A172 (cell line): ENCODE results near the gene FERMT2. TPM values are rescaled to one million over a fixed set of nuclear protein-coding genes. Genes with fewer than 3 reads are reported as not detected.

ENCODE experiments used
- DNase-seq: peaks from one replicate; pipeline ENCODE4 v3.0.0-alpha.2; 2015; ENCODE audit warnings: low spot score
- total RNA-seq: library from RNA; depleted of rRNA; stranded (reverse); fragments of >200 nt; shearing (Covaris generic); gene quantifications from 2 replicates; pipeline ENCODE4 v1.2.3, GENCODE V29; 2014

The FERMT2 gene
- total RNA-seq, 1 experiment from 2014 or later: 87.1 TPM

DNA sequence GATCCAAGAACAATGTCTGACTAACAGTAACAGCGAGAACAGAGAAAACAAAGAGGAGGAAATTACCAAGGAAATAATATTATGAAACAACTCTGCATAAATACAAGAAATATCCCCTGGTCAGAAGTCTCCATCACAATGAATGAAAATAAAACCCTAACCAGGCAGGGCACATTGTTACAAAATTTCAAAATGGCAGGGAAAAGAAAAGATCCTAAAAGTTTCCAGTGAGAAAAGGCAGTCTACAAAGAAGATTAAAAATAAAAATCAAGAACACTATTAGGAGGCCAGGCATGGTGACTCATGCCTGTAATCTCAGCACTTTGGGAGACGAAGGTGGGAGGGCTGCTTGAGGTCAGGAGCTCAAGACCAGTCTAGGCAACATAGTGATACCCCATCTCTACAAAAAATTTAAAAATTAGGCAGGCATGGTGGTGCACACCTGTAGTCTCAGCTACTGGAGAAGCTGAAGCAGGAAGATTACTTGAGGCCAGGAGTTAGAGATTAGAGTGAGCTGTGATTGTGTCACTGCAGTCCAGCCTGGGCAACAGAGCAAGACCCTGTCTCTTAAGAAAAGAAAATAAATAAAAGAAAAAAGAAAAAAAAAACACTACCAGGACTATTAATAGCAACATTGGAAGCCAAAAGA, 47.8 kb downstream of the FERMT2 start:
- DNase-seq: no peak

DNA sequence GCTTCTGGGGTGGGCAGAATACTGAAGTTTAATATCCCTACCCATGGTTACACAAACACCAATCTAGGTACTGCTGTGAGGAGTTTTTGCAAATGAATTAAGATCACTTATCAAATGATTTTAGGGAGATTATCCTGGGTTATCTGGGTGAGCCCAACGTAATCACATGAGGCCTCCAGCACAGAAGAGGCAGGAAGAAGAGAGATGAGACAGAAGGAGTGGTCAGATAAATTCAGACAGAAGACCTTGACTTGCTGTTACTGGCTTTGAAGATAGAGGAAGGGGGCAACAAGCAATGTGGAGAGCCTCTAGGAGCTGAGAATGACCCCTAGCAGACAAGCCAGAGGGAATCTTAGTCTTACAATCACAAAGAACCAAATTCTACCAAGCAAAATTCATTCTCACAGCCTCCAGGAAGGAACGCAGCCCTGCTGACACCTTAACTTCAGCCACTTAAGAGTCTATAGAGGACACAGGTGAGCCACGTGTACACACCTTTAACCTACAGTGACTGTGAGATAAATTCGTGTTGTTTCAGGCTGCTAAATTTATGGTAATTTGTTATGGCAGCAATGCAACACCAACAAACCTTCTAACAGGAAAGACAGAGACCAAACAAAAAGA, 49.4 kb downstream of the FERMT2 start:
- DNase-seq: no peak

GRCh38 chr14:52900731-52901130, 50.1 kb downstream of the FERMT2 start:
- DNase-seq: no peak

DNA sequence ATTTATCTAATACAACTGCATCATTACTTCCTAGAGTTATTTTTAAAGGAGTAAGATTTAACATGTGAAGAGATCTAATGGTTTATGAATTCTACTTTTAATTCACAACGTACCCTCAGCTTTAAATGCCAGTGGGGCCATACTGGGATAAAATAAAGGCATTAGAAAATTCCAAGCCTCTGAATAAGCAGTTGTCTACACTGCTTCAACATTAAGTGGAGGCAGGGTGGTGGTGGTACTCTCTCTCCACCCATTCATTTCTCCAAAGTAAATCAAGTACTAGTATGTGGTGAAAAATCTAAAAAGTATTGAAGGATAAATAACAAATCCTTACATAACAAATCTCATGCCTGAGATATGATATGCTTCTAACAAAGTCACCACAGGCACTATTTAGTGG, 52.4 kb downstream of the FERMT2 start:
- DNase-seq: no peak

- peak; percentile 57 for DNase-seq
These were observed 55.9 kb downstream of the FERMT2 start for GRCh38 chr14:52895000-52895399.

DNA sequence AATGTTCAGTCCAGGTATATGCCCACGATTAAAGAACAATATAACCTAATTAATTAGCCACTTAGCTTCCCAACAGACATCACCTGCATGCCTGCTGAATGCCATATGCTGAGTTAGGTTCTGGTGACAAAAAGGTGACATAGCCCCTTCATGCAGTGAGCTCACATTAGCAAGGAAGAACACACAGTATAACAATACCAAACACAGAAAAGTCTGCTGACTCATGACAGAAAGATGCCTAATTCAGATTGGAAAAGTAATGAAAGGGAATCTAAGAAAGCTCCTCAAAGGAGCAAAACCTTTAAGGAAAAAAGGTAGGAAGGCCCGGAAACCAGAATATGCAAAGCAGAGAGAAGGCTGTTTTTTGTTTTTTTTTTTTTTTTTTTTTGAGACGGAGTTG, 59.0 kb downstream of the FERMT2 start:
- no peak for DNase-seq

DNA sequence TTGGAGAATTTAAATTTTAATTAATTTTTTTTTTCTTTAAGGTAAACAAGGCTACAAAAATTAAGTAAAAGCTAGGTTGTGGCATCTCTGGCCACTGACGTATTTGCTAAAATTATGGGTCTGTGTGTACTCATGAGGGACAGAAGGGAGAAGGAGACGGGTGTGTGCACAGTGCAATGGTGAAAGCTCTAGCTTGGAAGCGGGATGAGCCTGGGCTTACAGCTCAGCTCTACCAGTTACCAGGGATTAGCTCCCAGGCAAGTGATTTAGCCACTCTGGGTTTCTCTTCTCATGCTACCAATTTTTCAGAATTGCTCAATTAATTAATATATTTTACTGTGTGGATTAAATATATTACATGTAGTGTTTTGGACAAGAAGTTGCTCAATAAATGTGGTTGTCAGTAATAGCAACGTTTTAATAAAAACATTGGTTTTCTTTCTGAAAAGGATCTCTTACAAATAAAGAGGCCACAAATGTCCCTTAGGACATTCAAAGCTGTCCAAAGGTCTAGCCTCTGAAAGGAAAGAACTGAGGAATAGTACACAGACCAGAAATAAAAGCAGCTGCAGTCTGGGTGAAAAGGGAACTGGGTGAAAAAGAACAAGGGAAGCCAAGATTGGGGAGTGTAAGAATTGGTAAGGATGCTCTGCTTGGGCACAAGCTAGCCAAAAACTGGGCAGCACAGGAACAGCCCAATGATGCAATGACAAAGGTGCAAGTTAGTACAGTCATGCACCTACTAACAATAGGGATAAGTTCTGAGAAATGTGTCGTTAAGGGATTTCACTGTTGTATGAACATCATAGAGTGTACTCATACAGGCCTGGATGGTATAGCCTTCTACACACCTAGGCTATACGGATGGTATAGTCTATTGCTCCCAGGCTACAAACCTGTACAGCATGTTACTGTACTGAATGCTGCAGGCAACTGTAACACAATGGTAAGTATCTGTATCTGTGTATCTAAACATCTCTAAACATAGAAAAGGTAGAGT, 61.7 kb downstream of the FERMT2 start:
- DNase-seq: no peak

DNA sequence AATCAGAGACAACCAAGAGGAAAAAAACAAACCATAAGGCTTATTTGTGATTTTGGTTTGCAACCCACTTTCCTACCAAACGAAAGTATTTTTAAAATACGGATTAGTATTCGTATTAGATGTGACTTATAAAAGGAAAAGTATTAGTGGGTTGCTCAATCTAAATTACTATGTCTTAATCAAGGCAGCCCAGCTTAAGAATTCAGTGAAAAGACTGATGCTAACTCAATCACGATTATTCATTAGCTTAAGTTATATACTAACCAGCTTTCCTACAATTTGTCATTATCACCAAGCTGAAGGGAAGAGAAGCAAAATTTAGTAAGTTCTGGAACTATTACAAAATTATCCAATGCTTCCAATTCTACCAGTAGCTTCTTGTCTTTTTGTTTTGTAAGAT, 62.7 kb downstream of the FERMT2 start:
- no peak for DNase-seq

GRCh38 chr14:52885230-52885629, 65.6 kb downstream of the FERMT2 start:
- no peak for DNase-seq

DNA sequence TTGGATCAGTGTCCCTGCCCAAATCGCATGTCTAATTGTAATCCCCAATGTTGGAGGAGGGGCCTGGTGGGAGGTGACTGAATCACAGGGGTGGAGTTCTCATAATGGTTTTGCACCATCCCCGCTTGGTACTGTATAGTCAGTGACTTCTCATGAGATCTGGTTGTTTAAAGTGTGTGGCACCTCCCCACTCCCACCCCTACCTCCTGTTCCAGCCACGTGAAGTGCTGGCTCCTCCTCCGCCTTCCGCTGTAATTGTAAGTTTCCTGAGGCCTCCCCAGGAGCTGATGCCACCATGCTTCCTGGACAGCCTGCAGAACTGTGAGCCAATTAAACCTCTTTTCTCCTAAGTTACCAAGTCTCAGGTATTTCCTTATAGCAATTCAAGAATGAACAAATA, 67.2 kb downstream of the FERMT2 start:
- DNase-seq: no peak

GRCh38 chr14:52882824-52883223, 68.0 kb downstream of the FERMT2 start:
- DNase-seq: no peak

GRCh38 chr14:52879958-52880357, 70.9 kb downstream of the FERMT2 start:
- DNase-seq: no peak

- no peak for DNase-seq
These were observed 71.9 kb downstream of the FERMT2 start for GRCh38 chr14:52878946-52879345.

- no peak for DNase-seq
These were observed 72.4 kb downstream of the FERMT2 start for GRCh38 chr14:52878469-52878868.

GRCh38 chr14:52877628-52878027, 73.2 kb downstream of the FERMT2 start:
- no peak for DNase-seq

- no peak for DNase-seq
These were observed 74.0 kb downstream of the FERMT2 start for GRCh38 chr14:52876806-52877205.

DNA sequence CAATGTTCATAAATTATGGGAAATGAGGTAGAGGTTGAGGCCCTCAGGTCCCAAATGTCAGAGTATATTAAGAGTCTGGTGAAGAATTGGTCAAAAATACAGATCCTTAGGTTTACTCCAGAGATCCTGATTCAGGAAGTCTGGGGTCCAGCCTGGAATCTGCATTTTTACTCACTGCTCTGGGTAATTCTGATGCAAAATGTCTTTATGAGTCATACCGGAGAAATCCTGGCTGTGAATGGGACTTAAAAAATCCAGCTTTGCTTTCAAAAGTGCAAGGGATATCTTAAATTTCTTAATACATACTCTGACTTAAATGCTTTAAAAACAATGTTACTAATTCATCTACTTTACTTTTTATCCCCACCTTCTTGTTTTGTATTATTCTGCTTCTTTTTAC, 74.5 kb downstream of the FERMT2 start:
- no peak for DNase-seq

- no peak for DNase-seq
These were observed 75.1 kb downstream of the FERMT2 start for GRCh38 chr14:52875707-52876106.

DNA sequence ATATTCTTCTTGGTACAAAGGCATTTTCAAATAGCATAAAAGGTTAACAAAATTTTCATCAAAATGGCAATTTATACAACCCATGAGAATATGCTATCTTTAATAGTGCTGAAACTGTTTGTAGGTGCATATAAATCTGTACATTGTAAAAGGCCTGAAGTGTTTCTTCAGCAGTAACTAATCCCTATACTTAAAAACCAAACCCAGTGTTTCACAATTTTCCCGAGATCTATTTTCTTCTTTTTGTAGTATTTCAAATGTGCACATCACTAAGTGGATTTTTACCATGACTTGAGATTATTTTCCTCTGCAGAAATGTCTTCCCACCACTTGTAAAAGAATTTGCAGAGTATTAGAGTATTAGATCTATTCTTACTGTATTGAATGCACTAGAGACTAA, 76.5 kb downstream of the FERMT2 start:
- no peak for DNase-seq

DNA sequence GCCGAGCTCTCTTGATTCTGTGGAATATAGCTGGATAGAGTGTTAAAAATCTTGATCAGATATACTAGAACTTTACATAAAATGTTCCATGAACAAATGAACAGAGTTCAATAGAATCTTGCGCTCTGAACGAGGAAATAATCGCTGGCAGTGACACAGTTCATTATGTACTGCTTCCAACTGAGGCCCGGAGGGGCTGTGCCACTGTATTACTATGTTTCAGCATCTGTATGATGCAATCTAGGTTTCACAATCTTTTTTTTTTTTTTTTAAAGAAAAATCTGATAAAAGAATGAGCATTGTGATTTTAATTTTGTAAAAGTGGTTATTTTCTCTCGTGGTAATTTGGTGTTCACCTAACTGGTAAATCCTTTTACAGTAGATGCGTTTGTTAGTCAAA, 77.2 kb downstream of the FERMT2 start:
- DNase-seq: no peak

GRCh38 chr14:52873065-52873464, 77.8 kb downstream of the FERMT2 start:
- DNase-seq: no peak

DNA sequence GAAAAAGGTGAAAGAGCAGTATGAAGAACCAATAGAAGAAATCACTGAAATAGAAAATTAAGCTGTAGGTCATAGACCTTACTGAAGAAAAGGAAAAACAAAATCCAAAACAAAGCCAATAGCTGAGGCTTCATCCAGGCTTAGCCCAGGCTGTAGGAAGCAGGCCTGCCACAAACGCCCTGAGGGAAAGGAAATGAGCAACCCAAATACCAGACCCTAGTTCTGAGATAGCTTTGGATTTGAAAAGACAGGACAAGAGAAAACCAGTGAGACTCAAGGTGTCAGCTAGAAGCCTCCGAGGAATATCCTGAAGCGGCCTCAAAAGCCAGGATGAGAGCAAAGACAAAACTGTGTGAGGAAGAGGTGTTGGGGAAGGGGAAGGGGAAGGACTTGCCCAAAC, 79.2 kb downstream of the FERMT2 start:
- no peak for DNase-seq
